SK-N-SH (cell line): ENCODE data around the gene CRYBA2.

Experiments used
- CTCF ChIP-seq: fragments of 200-600 bp; sonication (generic); IDR thresholded peaks from 2 replicates; pipeline ENCODE4 v1.6.1; 2017; ENCODE audit warnings: antibody characterized with exemption, mild to moderate bottlenecking, moderate library complexity
- TAF1 ChIP-seq: IDR thresholded peaks from 2 replicates; pipeline ENCODE4 v1.6.1; 2012; ENCODE audit warnings: low read depth, mild to moderate bottlenecking, low read length, moderate library complexity, borderline replicate concordance

- TF ChIP-seq CTCF (no peak), TAF1 (no peak)
Measured at GRCh38 chr2:218997731-218998130, 4.5 kb upstream of the CRYBA2 start.
